ENCODE results near the gene ADCY4.

Gene ADCY4

GRCh38 chr14:24290746-24291145 is 44.1 kb downstream of the ADCY4 start:
- H3F3A ChIP-seq (ENCODE audit: insufficient read depth), result 0 out of 2 replicates have a peak, but pooled peaks cover 3% of the 10 kb centered on the region
- no peaks in the 10 kb centered on the region for H4K20me1 ChIP-seq (ENCODE audit: low read depth, low read length)
- no peak overlapping the region for H2AFZ ChIP-seq (ENCODE audit: low read depth, low read length, severe bottlenecking)
- no peak overlapping the region for H3K4me3 ChIP-seq (ENCODE audit: insufficient read depth, low read length, poor library complexity, severe bottlenecking)
- no peak overlapping the region for H3K27ac ChIP-seq (ENCODE audit: low read depth, low read length)
- H3K4me2 ChIP-seq (ENCODE audit: low read depth, low read length, poor library complexity, severe bottlenecking), result no peak overlapping the region
- no peak for TF ChIP-seq CTCF (IDR thresholded peaks at IDR 0.05; ENCODE audit: insufficient read depth, low read length, poor library complexity, severe bottlenecking)
- no peak for TF ChIP-seq EZH2phosphoT487 (conservative IDR thresholded peaks at IDR 0.05; ENCODE audit: low read length)
- no peak overlapping the region for H3K9ac ChIP-seq (ENCODE audit: low read length)
- no peaks in the 10 kb centered on the region for H3K36me3 ChIP-seq (ENCODE audit: low read length)
- no peaks in the 10 kb centered on the region for H3K9me2 ChIP-seq (replicated peaks; ENCODE audit: insufficient read depth, low read length)
- no peaks in the 10 kb centered on the region for H3K79me2 ChIP-seq (ENCODE audit: insufficient read depth, low read length)
- H3K27me3 ChIP-seq (ENCODE audit: low read length), result no peaks in the 10 kb centered on the region
- no peaks in the 10 kb centered on the region for H3K9me3 ChIP-seq (ENCODE audit: insufficient read depth, low read length)

- Histone ChIP-seq H3F3A (ENCODE audit: insufficient read depth) (no peaks in the 10 kb centered on the region), H3K4me2 (ENCODE audit: low read depth, low read length, poor library complexity, severe bottlenecking) (no peak overlapping the region), H3K27ac (ENCODE audit: low read depth, low read length) (no peak overlapping the region), H2AFZ (ENCODE audit: low read depth, low read length, severe bottlenecking) (no peak overlapping the region), H3K27me3 (ENCODE audit: low read length) (no peaks in the 10 kb centered on the region), H3K9ac (ENCODE audit: low read length) (no peak overlapping the region), H3K79me2 (ENCODE audit: insufficient read depth, low read length) (no peaks in the 10 kb centered on the region), H4K20me1 (ENCODE audit: low read depth, low read length) (no peaks in the 10 kb centered on the region), H3K4me3 (ENCODE audit: insufficient read depth, low read length, poor library complexity, severe bottlenecking) (no peak overlapping the region), H3K9me3 (ENCODE audit: insufficient read depth, low read length) (no peaks in the 10 kb centered on the region), H3K36me3 (ENCODE audit: low read length) (no peaks in the 10 kb centered on the region), H3K9me2 (replicated peaks; ENCODE audit: insufficient read depth, low read length) (no peaks in the 10 kb centered on the region)
- TF ChIP-seq CTCF (IDR thresholded peaks at IDR 0.05; ENCODE audit: insufficient read depth, low read length, poor library complexity, severe bottlenecking) (no peak), EZH2phosphoT487 (conservative IDR thresholded peaks at IDR 0.05; ENCODE audit: low read length) (no peak)
These were observed 45.1 kb downstream of the ADCY4 start for GRCh38 chr14:24289649-24290280.

GRCh38 chr14:24286996-24287395 is 47.9 kb downstream of the ADCY4 start:
- Histone ChIP-seq H3K27ac (ENCODE audit: low read depth, low read length) (no peak overlapping the region), H3K79me2 (ENCODE audit: insufficient read depth, low read length) (no peaks in the 10 kb centered on the region), H3K4me2 (ENCODE audit: low read depth, low read length, poor library complexity, severe bottlenecking) (no peak overlapping the region), H3K9ac (ENCODE audit: low read length) (no peak overlapping the region), H3K36me3 (ENCODE audit: low read length) (no peaks in the 10 kb centered on the region), H3K9me3 (ENCODE audit: insufficient read depth, low read length) (no peaks in the 10 kb centered on the region), H3K9me2 (replicated peaks; ENCODE audit: insufficient read depth, low read length) (no peaks in the 10 kb centered on the region), H3F3A (ENCODE audit: insufficient read depth) (no peaks in the 10 kb centered on the region), H4K20me1 (ENCODE audit: low read depth, low read length) (no peaks in the 10 kb centered on the region), H2AFZ (ENCODE audit: low read depth, low read length, severe bottlenecking) (no peak overlapping the region), H3K27me3 (ENCODE audit: low read length) (no peaks in the 10 kb centered on the region), H3K4me3 (ENCODE audit: insufficient read depth, low read length, poor library complexity, severe bottlenecking) (no peak overlapping the region)
- TF ChIP-seq EZH2phosphoT487 (conservative IDR thresholded peaks at IDR 0.05; ENCODE audit: low read length), result no peak
- no peak for TF ChIP-seq CTCF (IDR thresholded peaks at IDR 0.05; ENCODE audit: insufficient read depth, low read length, poor library complexity, severe bottlenecking)
